GM18858 (cell line): ENCODE measurements around the gene ANAPC1.
"Not testable (repeated sequence)": the region's sequence is repeated elsewhere in the genome, so short reads cannot be mapped to it uniquely, and the experiment has no call there.

Experiments used
- ATAC-seq: cut with Tn5 transposase; IDR thresholded peaks from one replicate; pipeline ENCODE4 v1.9.1; 2021; ENCODE audit not compliant: unreplicated experiment

ANAPC1 gene

DNA sequence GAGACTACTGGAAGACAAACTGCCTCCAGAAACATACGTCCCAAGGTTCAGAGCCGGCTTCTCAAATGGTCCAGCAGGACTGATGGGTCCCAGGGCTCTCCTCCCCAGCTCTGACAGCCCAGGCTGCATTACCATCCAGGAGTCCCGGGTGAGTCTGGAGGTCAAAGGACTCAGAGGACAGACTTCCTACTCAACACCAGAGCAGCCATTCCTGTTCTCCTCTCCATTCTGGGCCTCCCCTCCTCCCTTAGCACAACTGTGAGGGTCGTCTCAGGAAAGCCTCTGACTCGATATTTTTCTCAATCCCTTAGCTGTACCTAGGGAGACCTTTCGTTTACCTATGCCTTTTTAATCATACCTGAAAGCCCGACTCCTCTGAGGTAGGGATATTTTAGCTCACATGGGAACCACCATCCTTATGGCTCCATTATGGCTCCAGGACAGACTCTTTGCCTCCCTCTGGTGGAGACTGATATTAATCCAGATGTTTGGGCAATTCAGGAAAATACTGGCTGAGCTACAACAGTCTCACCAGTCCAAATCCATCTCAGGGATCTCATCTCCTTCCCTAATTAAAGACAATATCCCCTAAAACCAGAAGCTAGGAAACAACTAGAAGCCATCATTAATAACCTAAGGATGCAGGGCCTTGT, 70.9 kb downstream of the ANAPC1 start:
- not testable (repeated sequence) for ATAC-seq

DNA sequence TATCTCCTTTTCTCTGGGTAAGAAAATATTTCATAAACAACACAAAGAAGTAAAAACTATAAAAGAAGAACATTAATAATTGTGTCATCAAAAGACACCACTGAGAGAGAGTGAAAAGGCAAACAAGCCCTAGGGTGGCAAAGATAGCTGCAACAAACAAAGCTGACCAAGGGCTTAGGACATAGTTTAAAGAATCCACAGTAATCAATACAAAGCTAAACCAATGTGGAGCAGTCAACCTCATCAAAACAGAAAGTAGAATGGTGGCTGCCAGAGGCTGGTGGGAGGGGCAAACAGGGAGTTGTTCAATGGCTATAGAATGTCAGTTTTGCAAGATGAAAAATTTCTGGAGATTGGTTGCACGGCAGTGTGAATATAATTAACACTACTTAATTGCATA, 93.4 kb downstream of the ANAPC1 start:
- ATAC-seq, result not testable (repeated sequence)

DNA sequence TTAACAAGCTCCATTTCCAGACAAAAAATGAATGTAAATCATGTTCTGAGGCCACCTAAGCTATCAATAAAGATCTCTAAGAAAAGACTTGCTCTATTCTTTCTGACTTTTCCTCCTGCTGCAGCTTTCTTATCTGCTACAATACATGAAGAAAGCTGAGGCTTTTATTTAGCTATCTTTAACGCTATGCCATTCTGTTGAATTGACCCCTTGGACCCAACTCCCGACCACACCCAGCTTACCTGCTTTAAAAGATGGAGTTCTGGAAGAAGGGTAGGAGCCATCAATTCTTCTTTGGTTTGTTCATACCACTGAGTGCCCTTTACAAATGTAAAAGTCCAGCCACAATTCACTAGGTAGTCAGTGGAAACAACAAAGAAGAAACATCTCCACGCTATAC, 99.9 kb downstream of the ANAPC1 start:
- not testable (repeated sequence) for ATAC-seq

DNA sequence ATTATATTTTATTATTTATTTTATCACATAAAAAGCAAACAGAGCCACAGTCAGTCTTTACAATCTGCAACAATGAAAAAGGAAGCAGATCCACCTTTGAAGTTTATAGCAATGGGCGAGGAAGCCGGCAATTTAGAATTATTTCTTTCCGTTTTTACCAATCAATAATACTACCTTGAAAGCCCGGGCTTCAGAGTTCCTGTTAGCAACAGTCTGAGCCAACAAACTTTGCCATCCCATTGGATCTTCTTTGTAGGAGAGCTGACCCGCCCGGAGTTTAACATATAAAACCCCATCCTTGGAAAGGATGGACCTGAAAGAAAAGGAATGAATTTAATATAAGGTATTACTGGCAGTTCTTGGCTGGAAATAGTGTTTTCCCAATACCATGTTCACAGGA, 101.8 kb downstream of the ANAPC1 start:
- ATAC-seq, result not testable (repeated sequence)

DNA sequence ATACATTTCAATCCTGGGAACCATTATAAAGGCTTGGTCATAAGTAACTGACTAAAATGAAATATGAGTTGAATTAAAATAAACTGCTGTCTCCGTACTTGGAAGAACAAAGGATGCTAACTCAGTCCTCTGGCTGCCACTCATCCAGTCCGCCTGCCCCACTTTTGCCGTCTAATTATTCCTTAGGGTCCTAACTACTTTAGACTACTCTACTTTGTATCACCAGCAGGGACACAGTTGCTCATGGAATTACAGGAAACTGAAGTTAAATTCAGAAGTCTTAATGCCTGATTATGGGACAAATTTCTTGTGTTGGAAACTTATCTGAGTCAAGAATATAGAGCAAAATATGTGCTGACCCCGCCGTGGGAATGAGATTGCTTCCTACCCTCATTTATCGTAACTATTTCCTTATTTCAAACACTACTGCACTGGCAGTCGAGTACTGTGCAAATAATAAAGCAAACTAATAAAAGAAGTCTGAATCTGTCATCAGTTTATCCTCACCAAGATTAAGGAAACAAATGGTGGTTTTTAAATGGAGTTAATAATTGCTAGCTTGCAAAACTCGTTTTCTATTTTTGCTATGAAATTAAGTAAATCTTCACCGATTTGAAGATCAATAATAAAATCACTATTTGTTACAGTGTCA, 102.4 kb downstream of the ANAPC1 start:
- ATAC-seq, result not testable (repeated sequence)

DNA sequence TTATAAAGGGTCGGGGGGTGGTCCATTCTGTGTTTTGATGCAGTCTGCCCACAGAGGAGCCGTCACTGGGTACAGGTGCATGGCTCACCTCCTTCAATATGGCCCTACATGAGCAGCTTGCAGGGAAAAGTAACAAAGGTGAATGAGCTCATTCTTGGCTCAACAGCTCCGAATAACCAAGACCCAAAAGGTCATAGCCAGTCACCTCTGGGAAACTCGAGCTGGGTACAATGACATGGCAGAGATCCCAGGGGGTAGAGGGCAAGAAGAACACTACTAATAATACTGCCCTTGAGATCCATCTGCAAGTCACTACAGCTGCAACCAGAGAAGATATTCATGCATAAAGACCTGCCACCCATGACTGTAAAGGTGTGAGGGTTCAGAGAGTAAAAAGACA, 106.8 kb downstream of the ANAPC1 start:
- not testable (repeated sequence) for ATAC-seq

DNA sequence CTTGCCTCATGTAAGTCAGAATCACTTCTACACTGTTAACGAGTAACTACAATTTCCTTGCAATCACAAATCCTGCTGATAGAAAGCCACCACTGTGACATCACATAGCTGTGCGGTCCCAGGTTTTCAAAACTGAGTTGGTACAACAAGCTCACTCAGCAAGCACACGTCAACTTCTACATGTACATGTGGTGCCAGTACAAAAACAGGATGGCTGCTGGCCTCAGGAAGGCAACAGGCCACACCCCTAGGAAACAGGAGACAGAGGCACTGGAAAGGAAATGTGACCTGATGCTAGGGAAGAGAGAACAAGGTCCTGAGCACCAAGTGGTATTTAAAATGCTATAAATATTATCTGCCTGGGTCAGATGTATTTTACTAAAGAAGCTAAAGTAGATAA, 107.7 kb downstream of the ANAPC1 start:
- not testable (repeated sequence) for ATAC-seq

DNA sequence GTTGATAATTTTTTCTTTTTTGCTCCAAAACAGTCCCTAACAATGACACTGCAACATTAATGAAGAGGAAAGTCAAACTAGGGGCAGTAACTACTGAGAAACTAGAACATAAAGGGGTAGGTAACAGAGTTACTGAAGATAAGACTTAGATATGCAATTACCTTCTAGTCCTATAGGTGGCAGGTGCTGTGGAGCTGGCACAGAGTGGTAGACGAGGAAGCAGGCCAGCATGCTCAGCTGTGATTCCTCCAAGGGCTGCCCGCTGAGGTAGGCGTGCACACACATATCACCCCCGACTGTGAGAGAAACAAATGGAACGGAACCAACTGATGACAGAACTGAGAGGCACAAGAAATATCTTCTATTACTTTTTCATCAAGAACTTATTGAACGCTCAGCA, 111.8 kb downstream of the ANAPC1 start:
- not testable (repeated sequence) for ATAC-seq

DNA sequence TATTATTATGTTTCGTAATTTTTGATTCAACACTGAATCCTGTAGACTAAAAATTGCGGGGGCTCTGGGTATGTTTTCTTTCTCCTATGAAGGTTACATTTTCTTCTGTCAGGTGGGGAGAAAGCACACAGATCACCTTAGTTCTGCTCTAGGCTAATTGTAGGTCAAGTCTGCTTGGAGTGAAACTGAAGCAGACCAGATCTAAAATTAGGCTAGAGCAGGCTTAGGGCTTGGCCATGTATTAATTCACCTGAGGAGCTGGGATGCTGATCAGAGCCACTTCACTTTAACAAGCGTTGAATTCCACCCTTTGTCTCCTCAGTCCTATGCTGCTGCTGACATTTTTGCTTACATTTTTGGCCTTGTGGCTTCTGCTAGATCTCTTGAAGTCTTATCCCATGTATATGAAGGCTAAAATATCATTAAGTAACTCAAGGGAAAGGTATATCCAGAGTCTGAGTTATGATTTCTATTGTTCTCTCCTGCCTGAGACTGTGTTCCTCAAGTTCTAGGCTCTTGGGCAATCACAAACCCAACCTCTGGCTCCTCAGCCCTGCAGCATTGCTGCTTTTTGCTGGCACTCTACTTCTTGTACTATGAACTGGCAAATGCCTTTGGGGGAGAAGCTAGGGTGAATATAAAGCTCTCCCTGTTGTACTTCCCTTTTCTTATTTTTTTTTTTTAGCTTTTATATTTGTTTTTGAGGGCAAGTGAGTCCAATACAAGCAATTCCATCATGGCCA, 112.9 kb downstream of the ANAPC1 start:
- ATAC-seq, result not testable (repeated sequence)

DNA sequence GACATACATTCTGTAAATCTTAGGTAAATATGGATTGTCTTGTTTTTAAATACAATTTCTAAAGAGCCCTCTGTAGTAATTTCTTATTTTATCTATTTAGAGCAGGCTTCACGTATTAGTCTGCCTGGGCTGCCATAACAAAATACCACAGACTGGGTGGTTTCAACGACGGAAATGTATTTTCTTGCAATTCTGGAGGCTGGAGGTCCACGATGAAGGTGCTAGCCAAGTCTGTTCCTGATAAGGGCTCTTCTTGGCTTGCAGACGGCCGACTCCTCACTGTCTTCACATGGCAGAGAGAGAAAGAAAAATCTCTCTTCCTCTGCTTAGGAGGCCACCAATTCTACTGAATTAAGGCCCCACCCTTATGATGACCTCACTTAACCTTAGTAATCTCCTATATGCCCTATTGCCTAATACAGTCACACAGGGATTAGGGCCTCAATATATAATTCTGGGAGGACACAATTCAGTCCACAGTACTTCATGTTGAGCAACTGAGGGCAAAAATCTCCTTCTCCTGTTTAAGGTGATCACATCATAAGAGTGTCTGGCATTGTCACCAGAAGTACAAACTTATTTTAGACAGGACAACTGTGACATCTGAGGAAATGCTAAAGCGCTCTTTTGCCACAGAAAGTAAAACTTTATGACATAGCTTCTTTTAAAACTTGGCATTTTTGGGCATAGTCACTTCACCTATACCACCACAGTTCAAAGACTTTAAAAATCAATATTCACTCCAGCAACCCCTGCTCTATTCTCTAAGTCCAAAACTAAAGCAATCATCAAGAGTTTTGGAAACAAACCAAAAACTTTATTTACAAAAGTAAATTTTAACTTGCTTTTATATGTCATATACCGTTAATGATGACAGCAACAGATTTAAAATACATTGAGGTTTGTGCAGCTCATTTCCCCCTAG, 115.5 kb downstream of the ANAPC1 start:
- ATAC-seq, result not testable (repeated sequence)

DNA sequence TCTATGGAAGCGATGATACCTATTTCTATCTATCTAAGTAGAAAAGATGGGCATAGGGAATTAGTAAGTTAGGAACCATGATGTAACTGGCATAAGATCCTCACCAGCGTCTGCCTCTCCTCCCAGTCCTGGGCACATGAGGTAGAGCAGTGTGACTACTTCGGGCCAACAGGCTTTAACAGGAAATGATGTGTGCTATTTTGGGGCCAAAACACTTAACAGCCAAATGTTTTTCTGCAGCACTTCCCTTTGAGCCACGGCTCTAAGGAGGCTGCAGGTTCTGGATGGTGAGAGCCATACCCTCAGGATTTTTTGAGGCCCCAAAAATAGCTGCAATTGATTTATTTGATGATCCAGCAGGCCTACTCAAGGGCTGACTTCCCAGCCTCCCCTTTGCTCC, 116.9 kb downstream of the ANAPC1 start:
- not testable (repeated sequence) for ATAC-seq

DNA sequence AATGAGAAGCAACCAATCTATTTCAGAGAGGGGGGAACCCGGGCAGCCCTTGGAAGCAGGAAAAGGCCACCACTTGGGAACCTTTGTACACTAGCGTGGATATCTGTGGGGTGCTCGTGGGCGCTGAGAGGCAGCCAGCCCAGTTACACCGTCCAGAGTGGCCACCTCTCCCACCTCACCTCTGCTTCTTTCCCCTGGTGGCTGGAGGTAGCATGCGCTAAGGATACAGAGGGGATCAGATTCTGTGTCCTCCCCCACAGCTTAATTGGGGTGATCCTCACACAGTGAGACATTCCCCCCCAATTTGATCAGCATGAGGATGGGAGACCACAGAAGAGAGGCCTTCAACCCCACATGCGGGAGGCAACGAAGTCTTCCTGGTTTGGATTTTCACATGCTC, 117.7 kb downstream of the ANAPC1 start:
- not testable (repeated sequence) for ATAC-seq

DNA sequence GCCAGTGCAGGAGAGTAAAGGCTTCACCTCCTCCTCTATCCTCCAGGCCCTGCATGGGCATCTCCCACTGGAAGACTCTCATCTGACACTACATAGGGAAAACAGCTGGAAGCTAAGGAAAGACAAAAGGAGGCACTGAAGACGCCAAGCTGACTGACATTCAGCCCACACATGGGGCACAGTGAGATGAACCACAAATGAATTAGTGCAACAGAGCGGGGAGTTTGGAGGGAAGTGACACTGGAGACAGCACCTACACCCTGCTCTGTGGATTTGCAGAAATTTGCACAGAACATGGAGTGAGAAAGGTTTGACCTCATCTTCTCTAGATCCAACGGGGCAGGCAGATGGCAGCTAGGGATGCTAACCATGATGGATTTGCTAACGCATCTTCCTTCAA, 119.8 kb downstream of the ANAPC1 start:
- not testable (repeated sequence) for ATAC-seq

DNA sequence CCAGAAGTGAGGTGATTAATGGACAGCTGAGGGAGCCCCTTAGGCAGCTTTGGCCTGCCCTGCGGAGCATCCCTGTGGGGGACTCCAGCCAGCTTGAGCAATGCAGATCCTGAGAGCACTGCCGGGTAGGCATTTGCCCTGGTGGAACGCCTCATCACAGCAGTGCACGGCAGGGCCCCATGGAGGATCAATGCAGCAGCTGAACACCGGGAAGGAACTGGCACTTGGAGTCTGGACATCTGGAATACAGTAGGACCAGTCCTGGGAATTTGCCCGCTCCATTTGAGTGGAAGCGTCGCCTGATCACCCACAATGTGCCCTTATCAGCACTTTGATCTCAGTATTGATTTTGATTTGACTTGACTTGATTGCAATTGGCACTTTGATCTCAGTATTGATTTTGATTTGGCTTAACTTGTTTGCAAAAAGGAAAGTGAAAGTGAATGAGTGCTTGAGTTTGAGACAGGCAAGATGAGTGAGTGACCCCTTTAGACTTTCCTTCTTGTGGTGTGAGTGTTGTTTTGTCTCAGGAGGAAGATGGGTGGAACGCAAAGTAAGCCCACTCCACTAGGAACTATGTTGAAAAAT, 123.2 kb downstream of the ANAPC1 start:
- not testable (repeated sequence) for ATAC-seq

DNA sequence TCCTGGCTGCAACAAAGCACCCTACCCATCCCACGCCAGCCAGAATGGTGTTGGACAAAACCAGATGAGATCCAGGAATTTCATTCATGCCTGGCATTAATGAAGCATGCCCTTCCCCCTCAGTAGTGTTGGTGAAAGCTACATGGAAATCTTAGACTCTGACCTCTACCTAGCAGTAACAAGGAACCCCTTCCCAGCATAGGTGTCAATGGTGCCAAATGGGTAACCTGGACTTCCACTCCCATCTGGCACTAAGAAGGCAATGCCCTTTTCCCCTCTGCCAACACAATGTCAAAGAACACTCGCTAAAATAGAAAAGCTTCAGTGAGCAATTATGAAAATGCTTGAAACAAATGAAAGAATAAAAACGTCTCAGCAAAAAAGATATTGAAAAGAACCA, 131.5 kb downstream of the ANAPC1 start:
- ATAC-seq, result not testable (repeated sequence)

DNA sequence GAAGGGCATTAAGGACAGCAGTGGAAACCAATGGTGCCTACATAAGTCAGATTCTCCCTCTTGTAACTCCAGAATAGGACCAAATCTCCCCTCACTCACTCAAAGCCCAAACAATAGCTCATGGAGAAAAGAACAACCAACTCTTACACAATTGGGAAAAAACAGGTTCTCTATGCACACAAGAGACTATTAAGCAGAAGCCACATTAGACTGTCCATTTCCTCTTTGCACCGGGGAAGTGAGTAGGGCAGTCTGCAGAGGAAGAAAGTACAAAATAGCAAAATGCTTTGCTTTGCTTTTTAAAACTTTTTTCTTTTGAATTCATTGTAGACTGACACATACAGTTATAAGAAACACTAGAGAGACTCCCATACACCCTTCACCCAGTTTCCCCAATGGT, 133.4 kb downstream of the ANAPC1 start:
- not testable (repeated sequence) for ATAC-seq

DNA sequence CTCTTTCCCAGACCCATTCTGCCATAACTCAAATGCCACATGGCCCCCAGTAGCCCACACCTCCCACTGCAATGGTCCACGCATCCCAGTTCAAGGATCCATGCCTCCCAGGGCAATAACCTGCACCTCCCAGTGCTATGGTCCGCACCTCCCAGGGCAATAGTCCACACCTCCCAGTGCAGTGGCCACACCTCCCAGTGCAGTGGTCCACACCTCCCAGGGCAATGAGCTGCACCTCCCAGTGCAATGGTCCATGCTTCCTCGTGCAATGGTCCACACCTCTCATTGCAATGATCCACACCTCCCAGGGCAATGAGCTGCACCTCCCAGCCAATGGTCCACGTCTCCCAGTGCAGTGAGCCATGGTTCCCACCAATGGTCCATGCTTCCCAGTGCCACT, 135.6 kb downstream of the ANAPC1 start:
- not testable (repeated sequence) for ATAC-seq

DNA sequence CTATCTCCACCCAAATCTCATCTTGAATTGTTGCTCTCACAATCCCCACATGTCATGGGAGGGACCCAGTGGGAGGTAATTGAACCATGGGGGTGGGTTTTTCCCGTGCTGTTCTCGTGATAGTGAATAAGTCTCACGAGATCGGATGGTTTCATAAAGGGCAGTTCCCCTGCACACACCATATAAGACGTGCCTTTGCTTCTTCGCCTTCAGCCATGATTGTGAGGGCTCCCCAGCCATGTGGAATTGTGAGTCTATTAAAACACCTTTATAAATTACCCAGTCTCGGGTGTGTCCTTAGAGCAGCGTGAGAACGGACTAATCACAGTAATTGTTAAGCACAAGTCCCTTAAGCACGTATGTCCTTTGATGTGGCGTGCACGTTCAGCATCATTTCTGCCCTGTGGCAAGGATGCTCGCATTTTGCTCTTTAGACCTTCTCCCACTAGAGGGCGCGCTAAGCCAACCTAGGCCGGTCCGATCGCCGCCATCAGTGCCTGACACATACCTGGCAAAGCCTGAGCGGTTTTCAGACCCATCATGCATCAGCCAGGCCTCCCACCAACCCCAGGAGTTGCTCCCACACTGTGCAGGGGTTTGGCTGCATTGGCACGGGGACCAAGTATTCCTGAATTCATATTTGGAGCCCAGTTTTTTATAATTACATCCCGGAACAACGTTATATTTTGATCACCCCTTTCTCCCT, 136.4 kb downstream of the ANAPC1 start:
- ATAC-seq, result not testable (repeated sequence)

DNA sequence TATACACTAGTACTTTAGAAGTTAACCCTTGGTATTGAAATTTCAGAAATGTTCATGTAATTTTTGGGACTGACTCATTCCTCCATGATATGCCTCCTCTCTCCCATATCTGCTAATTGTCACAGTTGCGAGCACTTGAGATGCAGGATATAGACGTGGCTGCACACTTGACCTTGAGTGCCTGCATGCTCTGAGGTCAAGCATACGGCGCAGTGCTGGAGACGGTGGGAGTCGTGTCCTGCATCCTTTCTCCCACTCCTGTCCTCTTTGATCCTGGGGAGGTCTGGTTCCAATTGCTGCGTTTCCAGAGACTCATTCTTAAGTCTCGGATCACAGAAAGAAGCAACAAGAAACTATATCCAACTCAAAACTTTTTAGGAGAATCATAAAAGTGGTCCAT, 139.2 kb downstream of the ANAPC1 start:
- not testable (repeated sequence) for ATAC-seq

DNA sequence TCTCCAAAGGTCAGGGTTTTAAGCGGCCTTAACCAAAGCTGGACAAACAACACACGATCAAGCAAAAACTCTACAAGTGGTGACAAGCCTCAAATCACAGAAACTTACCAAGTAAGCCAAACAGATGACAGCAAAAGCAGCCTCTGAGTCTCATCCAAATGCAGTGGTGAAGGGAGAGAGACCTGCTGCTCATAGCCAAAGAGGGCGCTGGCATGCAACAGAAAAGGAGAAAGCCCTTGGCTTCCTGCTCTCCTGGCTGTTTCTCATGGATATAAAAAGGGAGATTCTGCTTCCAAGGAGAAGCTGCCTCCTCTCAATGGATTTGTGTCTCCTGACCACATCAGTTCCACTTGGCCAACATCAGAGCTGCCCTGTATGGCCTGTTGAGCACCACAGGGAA, 142.5 kb downstream of the ANAPC1 start:
- not testable (repeated sequence) for ATAC-seq
